OCI-LY7 (cell line): ENCODE results near the gene VWA7.

Source experiments
- CTCF ChIP-seq: fragments of 200-600 bp; sonication (generic); conservative IDR thresholded peaks from 2 replicates; pipeline ENCODE4 v1.5.1; 2014; ENCODE audit warnings: mild to moderate bottlenecking, antibody characterized with exemption, low read length, moderate library complexity, mixed read lengths
- EZH2phosphoT487 ChIP-seq: fragments of 200-600 bp; sonication (generic); IDR thresholded peaks from 2 replicates; pipeline ENCODE4 v1.6.1; 2018; ENCODE audit warnings: low read depth, borderline replicate concordance, mild to moderate bottlenecking, mixed run types, antibody characterized with exemption, low read length, moderate library complexity, mixed read lengths

- TF ChIP-seq CTCF (peak; percentile 74), EZH2phosphoT487 (no peak)
These were observed 18.6 kb upstream of the VWA7 start, which contains the start of gene VARS1 for GRCh38 chr6:31795616-31796298.
